VCaP (cell line): ENCODE data around the gene UBXN11.

Experiments
- H3K27ac ChIP-seq: fragments of 450-650 bp; 2 replicates; pipeline ENCODE4 v1.5.1; 2017
- TF ChIP-seq, protein P1 (sequence below): fragments of 450-650 bp; conservative IDR thresholded peaks from 2 replicates; pipeline ENCODE4 v1.5.1; 2017; ENCODE audit warnings: mild to moderate bottlenecking, moderate library complexity

UBXN11 gene, protein sequence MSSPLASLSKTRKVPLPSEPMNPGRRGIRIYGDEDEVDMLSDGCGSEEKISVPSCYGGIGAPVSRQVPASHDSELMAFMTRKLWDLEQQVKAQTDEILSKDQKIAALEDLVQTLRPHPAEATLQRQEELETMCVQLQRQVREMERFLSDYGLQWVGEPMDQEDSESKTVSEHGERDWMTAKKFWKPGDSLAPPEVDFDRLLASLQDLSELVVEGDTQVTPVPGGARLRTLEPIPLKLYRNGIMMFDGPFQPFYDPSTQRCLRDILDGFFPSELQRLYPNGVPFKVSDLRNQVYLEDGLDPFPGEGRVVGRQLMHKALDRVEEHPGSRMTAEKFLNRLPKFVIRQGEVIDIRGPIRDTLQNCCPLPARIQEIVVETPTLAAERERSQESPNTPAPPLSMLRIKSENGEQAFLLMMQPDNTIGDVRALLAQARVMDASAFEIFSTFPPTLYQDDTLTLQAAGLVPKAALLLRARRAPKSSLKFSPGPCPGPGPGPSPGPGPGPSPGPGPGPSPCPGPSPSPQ

DNA sequence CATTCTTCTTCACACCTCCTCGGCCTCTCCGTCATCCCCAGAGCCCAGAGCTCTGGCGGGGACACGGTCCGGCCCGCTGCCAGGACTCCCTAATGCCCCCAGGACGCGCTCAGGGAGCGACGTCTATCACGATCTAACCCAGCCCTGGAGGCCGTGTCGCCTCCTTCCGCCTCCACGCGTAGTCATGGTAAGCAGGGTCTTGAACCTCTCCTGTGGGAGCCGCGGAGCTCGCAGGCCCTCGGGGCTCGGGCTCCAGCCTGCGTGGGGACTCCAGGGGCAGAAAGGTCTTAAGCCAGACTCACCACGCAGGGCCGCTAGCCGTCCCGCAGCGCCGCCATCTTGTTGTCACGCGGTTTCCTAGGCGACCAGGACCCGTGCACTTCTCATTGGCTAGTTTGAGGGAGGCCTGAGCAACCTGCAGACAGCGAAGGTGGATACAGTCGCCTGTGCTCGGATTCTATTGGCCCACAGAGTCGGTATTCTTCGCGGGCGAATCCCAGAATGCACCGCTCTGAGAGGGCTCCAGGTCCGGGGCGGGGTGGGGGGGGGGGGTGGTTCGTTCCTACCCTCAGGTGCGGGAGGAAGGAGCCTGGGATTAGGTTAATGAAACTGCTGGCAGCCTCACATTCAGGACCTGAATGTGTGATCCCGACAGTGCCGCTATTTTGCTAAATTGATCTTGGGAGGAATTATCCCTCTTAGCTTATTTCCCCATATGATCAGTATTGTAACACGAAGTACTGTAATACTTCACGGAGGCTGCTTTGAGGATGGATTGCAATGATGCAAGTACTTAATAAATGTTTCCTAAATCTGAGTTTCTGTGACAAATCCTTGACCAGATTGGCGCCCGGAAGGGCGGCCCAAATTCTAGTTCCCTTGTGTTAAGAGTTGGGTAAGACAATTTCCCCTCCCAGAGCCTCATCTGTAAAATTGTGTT is at the start of gene UBXN11:
Gene UBXN11, minus strand, starts transcription at position 347 of the 940 bp plus-strand sequence. CDS start 3,753 bp downstream, outside the sequence.
- H3K27ac ChIP-seq = peak within 1 kb of the TSS; percentile 65; the same call in 1 of the 2 replicates
- TF ChIP-seq, protein P1, sequence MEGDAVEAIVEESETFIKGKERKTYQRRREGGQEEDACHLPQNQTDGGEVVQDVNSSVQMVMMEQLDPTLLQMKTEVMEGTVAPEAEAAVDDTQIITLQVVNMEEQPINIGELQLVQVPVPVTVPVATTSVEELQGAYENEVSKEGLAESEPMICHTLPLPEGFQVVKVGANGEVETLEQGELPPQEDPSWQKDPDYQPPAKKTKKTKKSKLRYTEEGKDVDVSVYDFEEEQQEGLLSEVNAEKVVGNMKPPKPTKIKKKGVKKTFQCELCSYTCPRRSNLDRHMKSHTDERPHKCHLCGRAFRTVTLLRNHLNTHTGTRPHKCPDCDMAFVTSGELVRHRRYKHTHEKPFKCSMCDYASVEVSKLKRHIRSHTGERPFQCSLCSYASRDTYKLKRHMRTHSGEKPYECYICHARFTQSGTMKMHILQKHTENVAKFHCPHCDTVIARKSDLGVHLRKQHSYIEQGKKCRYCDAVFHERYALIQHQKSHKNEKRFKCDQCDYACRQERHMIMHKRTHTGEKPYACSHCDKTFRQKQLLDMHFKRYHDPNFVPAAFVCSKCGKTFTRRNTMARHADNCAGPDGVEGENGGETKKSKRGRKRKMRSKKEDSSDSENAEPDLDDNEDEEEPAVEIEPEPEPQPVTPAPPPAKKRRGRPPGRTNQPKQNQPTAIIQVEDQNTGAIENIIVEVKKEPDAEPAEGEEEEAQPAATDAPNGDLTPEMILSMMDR = no peak

DNA sequence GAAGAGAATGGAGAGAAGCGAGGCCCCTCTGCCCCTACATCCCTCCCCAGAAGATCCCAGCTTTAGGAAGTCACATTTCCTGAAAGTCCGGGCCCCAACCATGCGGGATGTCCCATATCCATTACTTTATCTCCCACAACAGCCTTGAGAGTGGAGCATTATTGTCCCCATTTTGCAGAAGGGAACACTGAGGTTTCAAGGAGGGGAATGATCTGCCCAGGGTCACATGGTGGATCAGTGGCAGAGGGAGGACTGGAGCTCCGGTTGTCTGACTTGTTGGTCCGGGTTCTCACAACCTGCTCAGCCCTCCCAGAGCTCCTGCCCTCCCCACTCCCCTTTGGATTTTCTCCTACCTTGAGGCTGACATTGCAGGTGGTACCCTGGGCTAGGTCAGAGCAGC is 49.7 kb upstream of the UBXN11 start:
- H3K27ac ChIP-seq = no peak overlapping the region
- TF ChIP-seq, protein P1 = no peak

DNA sequence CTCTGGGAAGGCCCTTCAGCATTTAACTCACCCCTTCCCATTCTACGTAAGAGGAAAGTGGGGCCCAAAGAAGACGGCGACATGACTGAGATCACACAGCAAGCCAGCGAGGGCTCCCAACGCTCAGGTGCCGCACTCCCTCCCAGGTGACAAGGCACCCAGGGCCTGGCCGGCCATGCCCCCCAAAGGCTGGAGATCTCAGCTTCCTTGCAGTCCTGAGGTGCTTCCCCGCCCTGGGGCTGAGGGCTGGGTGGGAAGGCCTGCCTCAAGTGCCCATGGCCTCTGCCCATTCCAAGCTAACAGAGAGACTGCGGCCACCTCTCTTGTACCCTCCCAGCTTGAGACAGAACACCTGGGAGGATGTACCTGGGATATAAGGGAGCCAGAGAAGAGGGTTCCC is 48.5 kb upstream of the UBXN11 start:
- TF ChIP-seq, protein P1 = no peak
- peak overlapping the region; percentile 53; the same call in 1 of the 2 replicates for H3K27ac ChIP-seq

DNA sequence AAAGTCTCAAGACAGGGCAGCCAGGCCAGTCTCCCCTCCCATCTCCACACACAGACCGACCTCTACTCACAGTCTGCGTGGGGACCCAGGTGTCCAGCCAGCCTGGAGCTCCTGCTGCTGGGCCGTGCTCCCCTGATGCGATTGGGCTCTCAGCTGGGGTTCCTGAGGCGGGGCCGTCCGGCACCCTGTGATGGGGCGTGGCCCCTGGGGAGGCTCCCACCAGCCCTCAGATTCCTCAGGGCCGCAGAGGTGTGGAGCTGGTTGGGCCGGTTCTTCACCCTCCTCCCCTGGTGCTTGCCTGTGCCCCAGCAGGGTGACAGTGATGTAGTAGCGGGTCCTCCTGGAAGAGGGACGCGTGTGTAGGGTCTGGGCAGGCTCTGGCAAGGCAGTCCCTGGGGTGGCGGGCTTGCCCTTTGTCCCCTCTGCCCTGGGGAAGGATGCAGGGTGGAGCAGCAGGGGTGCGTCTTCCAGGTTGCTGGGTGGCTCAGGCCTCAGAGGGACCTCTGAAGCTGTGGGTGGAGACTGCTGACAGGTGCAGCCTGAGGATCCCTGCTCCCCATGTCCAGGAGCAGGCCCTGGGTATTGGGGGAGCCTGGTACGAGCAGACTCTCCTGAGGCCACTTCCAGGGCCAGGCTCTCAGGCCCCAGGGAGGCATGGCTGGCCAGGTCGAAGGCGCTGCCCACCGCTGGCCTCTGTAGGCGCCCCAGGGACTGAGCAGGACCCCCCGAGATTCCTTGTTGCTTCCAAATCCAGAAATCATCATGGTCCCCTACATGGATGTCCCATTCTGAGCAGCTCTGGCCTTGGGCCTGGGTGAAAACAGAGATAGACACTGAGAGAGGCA is 47.8 kb upstream of the UBXN11 start, which contains the start of gene CRYBG2:
Gene CRYBG2, minus strand, starts transcription at position 155 of the 845 bp plus-strand sequence. CDS start 7,473 bp downstream, outside the sequence.
- TF ChIP-seq, protein P1 = no peak

DNA sequence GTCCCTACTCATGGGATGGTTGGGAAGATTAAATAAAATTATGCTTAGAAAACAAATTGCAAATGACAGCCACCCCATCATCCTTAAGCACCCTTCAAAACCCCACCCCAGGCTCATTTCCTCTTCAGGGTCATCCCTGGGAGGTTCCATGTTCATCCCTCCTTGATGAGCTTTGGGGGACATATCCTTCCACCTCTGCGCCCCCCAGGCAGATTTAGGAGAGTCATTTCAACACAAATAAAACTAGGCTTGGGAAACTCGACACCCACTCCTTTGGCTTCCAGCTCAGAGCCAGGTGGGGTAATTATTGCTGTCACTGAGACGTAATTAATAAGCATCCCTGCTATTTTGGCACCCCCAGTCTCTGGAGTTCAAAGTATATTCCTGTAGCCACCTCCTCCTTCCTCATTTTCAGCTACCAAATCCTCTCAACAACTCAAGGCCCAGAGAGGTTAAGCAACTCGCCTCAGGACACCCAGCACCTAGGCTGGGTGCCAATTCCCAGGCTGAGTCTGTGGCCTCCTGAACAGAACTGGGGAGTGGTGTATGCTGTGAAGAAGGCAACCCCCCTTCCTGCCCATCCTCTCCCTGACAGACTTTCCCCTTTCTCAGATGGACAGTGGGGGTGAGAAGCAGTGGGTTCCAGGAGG is 46.9 kb upstream of the UBXN11 start:
- H3K27ac ChIP-seq = peak overlapping the region; percentile 53; the same call in 1 of the 2 replicates
- TF ChIP-seq, protein P1 = no peak

More for the DNA sequence above, 47.8 kb upstream of the UBXN11 start, which contains the start of gene CRYBG2:
- peak within 1 kb of the TSS; percentile 53; the same call in 1 of the 2 replicates for H3K27ac ChIP-seq

DNA sequence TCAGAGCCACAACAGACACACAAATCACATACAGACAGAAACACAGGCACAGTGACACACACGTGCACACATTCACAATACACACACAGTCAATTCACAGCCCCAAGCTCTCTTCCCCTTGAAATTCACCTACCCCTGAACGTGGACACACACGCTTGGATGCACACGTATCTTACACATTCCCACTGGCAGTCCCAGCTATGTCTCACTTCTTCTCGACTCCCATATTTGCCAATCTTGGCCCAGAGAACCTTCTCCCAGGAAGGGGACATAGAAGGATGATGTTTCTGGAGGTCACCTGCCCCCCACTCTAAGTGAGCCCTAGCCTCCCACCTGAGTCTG is 45.9 kb upstream of the UBXN11 start:
- TF ChIP-seq, protein P1 = no peak
- H3K27ac ChIP-seq = no peak overlapping the region
